ENCODE measurements around the gene SNX14.

DNA sequence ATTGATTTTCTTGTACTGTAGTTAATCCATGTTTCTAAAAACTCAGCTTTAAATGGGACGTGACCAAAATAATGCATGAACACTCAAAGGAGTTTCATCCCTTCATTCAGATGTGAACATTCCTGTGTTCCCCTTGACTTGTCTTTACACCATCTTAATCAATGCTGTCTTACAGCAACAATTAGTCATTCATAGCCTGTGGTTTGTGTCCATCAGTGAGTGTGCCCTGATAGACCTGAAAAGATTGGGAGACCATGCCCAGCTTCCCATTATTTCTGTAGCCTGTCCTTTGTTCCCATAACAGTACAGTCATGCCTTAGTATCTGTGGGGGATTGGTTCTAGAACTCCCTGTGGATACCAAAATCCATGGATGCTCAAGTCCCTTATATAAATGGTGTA, 119.9 kb downstream of the SNX14 start:
- TF ChIP-seq EZH2phosphoT487 (IDR thresholded peaks at IDR 0.05; ENCODE audit: borderline replicate concordance, low read length) (no peak), CTCF (IDR thresholded peaks at IDR 0.05; ENCODE audit: low read depth, low read length, poor library complexity, severe bottlenecking) (no peak)
